GM12864 (cell line): Measurements from ENCODE around the gene APOO.

Source experiments
- DNase-seq: peaks from one replicate; pipeline ENCODE4 v3.0.0-alpha.2; 2011; ENCODE audit warnings: low read depth
- H3K4me3 ChIP-seq: 2 replicates; pipeline ENCODE4 v1.5.1; 2011; ENCODE audit warnings: mild to moderate bottlenecking, low read depth, low read length, control low read depth
- TF ChIP-seq, protein P1 (sequence below): IDR thresholded peaks from 2 replicates; pipeline ENCODE4 v1.5.1; 2011; ENCODE audit warnings: low read depth, mild to moderate bottlenecking, moderate library complexity, low read length, control low read depth, inconsistent platforms; ENCODE audit errors: missing control alignments

Gene APOO

DNA sequence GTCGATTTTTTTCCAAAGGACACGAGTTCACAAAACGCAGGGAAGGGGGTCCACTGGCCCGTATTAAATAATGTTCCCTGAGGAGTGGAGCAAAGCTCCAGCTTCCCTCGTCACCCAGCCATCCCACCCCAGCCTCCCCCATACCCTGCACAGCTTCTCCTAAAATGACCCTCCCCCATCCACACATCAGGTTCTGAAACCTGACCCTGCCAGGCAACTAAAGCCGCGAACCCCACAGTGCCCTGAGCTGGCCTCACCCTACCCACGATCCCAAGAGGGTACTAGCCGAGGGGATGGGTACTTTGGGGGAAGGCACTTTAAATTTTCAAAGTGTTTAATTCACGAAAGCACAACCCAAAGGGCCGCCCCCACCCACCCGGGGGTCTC is 634 bp downstream of the APOO start:
- no peak for DNase-seq
- H3K4me3 ChIP-seq, result peak overlapping the region; percentile 67
- TF ChIP-seq, protein P1, sequence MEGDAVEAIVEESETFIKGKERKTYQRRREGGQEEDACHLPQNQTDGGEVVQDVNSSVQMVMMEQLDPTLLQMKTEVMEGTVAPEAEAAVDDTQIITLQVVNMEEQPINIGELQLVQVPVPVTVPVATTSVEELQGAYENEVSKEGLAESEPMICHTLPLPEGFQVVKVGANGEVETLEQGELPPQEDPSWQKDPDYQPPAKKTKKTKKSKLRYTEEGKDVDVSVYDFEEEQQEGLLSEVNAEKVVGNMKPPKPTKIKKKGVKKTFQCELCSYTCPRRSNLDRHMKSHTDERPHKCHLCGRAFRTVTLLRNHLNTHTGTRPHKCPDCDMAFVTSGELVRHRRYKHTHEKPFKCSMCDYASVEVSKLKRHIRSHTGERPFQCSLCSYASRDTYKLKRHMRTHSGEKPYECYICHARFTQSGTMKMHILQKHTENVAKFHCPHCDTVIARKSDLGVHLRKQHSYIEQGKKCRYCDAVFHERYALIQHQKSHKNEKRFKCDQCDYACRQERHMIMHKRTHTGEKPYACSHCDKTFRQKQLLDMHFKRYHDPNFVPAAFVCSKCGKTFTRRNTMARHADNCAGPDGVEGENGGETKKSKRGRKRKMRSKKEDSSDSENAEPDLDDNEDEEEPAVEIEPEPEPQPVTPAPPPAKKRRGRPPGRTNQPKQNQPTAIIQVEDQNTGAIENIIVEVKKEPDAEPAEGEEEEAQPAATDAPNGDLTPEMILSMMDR, result no peak

DNA sequence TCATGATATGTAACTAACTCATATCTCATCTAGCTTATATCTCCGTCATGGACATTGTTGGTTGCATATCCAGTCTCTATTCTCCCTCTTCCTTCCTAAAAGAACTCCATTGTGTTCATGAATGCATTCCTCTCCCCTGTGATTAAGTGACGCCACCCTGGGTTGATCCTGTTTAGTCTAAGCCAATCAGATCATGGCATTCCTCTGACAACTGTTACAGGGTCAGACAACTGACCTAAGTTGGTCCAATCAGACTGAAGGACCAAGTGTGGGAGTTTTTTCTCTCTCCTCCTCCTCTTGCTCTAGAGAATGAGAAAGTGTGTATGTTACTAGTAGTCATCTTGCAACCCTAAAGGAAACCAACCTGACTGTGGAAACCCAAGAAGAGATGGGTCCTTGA is 3.6 kb downstream of the APOO start:
- DNase-seq, result no peak
- TF ChIP-seq, protein P1, result no peak
- H3K4me3 ChIP-seq, result no peak overlapping the region

DNA sequence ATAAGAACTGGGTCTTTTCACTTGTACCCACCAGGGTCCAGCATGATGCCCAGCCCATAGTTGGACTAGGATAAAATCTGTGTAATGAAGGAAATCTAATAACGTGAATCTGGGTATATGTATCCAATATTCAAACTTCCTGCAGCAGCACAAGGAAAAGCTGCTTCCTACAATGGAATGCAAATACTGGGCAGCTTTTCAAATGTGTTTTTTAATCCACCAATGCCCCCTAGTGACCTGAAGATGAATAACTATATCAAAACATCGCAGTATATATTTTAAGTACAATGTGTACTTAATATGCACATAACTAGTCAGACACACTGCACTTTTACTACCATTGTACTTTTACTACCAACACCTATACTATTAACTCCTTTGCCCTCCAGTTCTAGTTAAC is 5.3 kb downstream of the APOO start:
- H3K4me3 ChIP-seq, result no peak overlapping the region
- TF ChIP-seq, protein P1, result peak; percentile 36
- DNase-seq, result no peak

DNA sequence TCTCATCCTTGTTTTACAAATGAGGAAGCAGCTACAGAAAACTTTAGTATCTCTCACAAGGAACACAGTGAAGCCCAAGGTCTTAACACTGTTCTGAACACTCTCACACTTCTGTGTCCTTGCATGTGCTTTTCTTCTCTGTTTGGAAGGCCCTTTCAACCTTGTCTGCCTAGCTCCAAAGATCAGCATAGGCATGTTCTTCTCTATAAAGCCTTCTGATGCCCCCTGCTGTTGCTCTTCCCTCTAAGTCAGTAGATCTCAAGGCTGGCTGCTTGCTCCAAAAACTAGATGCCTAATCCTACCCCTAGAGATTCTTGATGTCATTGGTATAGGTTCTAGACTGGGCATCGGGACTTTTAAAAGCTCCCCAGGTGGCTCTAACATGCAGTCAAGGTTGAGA is 5.9 kb downstream of the APOO start:
- no peak for DNase-seq
- no peak overlapping the region for H3K4me3 ChIP-seq
- TF ChIP-seq, protein P1, result peak; percentile 54

DNA sequence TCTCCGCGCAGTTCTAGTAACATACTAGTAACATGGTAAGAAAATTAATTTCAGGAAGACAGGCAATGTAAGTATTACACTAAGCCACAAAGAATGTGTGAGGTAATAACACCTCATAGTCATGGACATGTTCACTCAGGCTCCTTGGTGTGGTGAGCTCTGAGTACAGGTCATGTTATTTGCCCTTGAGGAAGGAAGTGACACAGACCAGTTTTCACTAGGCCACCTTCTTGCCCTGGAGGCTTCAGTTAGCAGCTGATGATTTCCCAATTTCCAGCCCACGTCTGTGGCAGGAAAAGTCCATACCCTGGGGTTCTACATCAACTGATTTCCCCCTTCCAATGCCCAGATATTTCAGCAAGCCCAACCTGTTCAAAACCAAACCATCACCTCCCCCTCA is 6.7 kb downstream of the APOO start:
- TF ChIP-seq, protein P1, result no peak
- DNase-seq, result no peak
- no peak overlapping the region for H3K4me3 ChIP-seq

DNA sequence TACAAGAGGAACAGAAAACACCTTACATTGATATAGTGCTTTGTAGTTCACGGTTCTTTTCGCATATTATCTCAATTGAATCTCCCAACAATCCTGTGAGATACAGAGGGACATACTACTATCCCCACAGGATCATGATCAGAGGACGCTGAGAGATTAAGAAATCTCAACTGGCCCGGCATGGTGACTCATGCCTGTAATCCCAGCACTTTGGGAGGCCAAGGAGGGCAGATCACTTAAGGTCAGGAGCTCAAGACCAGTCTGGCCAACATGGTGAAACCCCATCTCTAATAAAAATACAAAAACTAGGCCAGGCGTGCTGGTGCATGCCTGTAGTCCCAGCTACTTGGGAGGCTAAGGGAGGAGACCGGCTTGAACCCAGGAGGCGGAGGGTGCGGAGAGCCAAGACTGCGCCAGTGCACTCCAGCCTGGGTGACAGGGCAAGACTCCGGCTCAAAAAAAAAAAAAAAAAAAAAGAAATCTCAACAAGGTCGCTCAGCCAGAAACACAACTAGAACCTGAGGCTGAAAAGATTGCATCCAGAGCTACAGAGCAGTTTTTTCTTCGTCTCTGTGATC is 7.4 kb downstream of the APOO start:
- no peak for DNase-seq
- TF ChIP-seq, protein P1, result no peak
- H3K4me3 ChIP-seq, result no peak overlapping the region

DNA sequence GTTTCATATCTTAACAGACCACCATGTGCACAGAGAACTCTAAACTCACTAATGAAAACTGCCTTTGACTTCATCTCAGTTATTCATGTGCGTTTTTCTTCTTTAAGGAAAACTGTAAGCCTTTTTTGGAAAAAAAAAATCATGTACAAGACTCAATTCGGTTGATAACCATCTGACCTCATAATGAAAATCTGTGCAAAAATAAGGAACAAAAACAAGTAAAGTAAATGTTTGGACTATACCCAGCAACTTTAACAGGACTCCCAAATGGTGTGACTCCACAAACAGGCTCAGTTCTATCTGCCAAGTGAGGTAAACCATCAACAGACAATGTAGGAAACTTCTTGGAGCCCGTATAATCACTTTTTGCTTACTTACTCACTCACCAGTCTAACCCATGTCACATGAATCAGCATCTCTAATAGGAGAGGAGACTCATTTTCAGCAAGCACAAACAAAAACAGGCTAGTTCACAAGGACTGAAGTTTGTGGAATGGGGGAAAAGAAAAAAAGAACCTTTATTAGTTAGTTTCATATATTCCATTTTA is 9.3 kb downstream of the APOO start:
- DNase-seq, result no peak
- no peak overlapping the region for H3K4me3 ChIP-seq
- TF ChIP-seq, protein P1, result no peak
